Stimulated activated CD8-positive, alpha-beta memory T cell treated with anti-CD3 and anti-CD28 coated beads, Interleukin-15, amount 100 ng/mL, for 1 hour (primary cell): ENCODE measurements around the gene COG1.

Source experiments
- DNase-seq: peaks from one replicate; pipeline ENCODE4 v3.0.0-alpha.2; 2020; ENCODE audit warnings: low read depth

Gene COG1

GRCh38 chr17:73231395-73231794 lies 38.5 kb downstream of the COG1 start:
- no peak for DNase-seq

GRCh38 chr17:73231841-73232586 lies 39.2 kb downstream of the COG1 start:
- peak; percentile 94 for DNase-seq

GRCh38 chr17:73232587-73233373 lies 39.9 kb downstream of the COG1 start:
- no peak for DNase-seq

GRCh38 chr17:73234736-73235135 lies 41.9 kb downstream of the COG1 start:
- no peak for DNase-seq

- DNase-seq, result no peak
Measured at GRCh38 chr17:73237714-73238113, 44.9 kb downstream of the COG1 start.

GRCh38 chr17:73240561-73240960 lies 47.7 kb downstream of the COG1 start:
- no peak for DNase-seq

- no peak for DNase-seq
Measured at GRCh38 chr17:73247726-73248125, 54.9 kb downstream of the COG1 start.

GRCh38 chr17:73248532-73248931 lies 55.7 kb downstream of the COG1 start:
- DNase-seq, result no peak

- no peak for DNase-seq
Measured at GRCh38 chr17:73249700-73250099, 56.8 kb downstream of the COG1 start.

GRCh38 chr17:73250851-73251640 lies 58.2 kb downstream of the COG1 start:
- no peak for DNase-seq

- DNase-seq, result no peak
Measured at GRCh38 chr17:73251871-73252270, 59.0 kb downstream of the COG1 start.

- DNase-seq, result peak; percentile 24
Measured at GRCh38 chr17:73255671-73256181, 62.9 kb downstream of the COG1 start.

- no peak for DNase-seq
Measured at GRCh38 chr17:73256220-73256619, 63.4 kb downstream of the COG1 start.

GRCh38 chr17:73257516-73257915 lies 64.7 kb downstream of the COG1 start:
- DNase-seq, result no peak
